LHCN-M2 (cell line): Measurements from ENCODE around the gene TRA2B. TPM values are rescaled to one million over a fixed set of nuclear protein-coding genes. Genes with fewer than 3 reads are reported as not detected.
A peak's percentile ranks its signal among the peaks of the same experiment; 100 is the strongest.

Experiments used
- DNase-seq: peaks from one replicate; pipeline ENCODE4 v3.0.0-alpha.2; 2012; ENCODE audit warnings: low read depth
- total RNA-seq: library from RNA; depleted of rRNA; stranded (reverse); fragments of >200 nt; gene quantifications from 2 replicates; pipeline ENCODE4 v1.2.3, GENCODE V29; 2014

Gene TRA2B
- total RNA-seq, 1 experiment from 2014 or later, result 257 TPM

- no peak for DNase-seq
Observed at GRCh38 chr3:185954366-185954723, 16.5 kb upstream of the TRA2B start.

DNA sequence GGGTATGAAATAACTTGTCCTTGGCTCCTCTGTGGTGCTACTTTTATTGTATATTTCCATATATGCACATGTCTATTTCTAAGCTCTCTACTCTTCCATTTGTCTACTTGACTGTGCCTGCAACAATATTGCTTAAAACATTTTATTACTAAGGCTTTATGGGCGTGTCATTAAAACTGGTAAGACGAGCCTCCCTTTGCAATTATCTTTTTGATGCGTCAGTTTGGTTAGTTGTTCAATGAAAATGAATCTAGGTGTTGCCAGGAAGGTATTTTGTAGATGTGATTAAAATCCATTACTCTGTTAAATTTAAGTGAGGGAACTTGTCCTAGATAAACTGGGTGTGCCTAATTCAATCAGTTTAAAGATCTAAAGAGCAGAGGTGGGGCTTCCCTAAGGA, 12.9 kb upstream of the TRA2B start:
- DNase-seq, result no peak

- no peak for DNase-seq
Observed at GRCh38 chr3:185949515-185949914, 11.7 kb upstream of the TRA2B start.

DNA sequence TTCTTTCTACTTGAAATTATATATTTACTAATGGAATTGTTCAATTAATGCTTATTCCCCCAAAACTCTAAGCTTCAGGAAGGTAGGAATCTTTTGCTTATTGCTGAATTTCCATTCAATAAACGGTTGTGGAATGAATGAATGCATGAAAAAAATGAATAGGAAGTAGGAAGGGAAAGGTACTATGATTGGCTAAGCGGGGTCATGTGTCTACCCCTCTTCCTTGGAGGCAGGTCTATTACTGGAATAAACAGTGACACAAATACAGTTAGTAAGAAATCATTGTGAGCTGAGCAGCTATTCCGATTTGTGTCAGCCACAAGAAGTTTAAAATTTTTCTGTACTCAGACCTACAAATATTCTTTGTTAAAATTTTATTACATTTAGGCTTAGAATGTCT, 10.5 kb upstream of the TRA2B start:
- DNase-seq, result no peak

DNA sequence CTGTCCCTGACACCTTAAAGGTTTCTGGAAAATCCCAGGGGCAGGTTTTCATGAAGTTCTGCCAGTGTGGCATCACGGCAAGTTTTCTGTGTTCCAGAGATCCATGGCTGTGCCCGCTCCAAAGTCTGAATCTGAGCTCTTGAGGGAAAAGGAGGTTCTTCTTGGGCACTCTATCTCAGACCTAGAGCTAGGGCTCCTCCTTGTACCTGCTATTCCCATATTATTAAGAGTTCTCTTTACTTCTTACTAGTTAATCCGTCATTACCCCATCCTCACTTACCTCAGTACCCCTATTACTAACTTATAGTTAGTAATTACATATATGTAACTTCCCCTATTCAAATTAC, 5.9 kb upstream of the TRA2B start:
- no peak for DNase-seq

DNA sequence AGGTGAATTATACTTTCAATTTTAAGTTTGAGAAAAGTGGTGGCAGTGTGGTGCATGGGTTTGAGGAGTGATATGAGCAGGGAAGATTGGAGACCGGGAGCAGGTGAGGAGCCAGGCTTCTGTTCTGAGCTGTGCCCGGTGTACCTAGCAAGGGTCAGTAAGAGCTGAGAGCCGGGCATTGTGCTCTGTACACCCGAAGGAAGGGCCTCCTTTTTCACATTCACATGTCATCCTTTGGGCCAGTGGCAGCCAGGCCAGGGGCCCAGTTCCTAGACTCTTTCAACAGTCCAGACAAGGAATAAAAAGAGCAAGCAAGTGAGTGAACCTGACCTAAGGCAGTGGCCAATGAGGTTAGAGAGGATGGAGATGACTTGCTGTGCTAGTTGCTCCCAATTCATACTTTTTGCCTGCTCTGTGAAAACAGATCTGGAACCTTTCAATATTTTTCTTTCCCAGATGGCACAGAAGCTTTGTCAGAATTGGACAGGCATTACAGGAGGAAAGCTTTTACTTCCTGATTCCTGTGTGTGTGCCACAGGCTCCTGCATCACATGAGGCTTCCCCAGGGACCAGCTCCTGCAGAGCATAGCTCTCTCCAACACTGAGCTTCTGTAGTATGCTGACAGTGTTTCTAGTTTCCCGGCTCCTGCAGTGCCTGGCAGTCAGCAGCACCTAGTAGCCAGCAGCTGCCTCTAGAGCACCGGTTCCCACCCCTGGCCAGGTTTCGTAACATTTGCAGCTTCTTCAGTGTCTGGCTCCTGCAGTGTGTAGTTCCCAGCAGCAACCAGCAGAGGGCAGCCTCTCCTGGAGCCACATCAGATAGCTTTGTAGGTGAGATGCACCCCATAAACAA, 5.3 kb upstream of the TRA2B start:
- DNase-seq, result peak; percentile 78

DNA sequence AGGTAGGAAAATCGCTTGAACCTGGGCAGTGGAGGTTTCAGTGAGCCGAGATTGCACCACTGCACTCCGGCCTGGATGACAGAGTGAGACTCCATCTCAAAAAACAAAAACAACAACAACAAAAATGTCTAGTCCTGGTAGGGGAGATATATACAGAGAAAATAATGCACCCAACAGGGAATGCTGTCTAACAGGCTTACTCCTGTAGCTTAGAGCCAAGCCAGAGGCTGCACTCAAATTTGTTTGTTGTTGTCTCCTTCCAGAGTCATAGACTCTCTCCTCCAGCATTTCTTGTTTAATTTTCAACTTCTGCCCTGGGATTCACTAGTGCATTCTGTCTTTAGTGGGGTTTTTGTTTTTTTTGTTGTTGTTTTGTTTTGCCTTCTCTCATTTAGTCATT, 4.6 kb upstream of the TRA2B start:
- no peak for DNase-seq

DNA sequence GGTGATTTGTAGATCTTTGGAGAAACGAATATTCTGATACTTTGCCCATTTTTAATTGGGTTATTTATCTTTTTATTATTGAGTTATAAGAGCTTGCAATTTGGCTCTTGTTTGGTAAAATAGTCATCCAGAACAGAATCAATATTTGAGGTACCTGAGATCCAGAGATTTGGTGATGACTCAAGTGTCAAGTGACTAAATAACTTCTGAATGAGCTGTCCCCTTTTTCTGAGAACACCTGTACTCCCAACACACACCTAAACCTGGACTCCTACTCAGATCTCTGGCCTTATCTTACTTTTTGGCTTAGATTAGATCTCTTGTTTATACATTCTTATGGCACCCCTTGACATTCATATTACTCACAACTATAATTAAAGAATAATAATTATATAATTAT, 3.1 kb upstream of the TRA2B start:
- no peak for DNase-seq

DNA sequence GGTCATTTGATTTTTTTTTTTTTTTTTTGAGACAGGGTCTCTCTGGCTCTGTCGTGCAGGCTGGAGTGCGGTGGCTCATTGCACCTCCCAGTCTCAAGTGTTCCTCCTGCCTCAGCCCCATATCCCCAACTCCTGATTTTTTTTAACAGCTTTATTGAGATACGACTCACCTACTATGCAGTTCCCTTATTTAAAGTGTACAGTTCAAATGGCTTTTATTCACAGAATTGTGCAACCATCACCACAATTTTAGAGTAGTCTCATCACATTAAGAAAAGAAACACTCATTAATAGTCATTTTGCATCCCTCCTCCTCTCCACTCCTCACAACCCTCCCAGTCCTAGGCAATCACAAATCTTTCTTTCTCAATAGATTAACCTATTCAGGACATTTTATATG, 1.9 kb upstream of the TRA2B start:
- DNase-seq, result no peak

DNA sequence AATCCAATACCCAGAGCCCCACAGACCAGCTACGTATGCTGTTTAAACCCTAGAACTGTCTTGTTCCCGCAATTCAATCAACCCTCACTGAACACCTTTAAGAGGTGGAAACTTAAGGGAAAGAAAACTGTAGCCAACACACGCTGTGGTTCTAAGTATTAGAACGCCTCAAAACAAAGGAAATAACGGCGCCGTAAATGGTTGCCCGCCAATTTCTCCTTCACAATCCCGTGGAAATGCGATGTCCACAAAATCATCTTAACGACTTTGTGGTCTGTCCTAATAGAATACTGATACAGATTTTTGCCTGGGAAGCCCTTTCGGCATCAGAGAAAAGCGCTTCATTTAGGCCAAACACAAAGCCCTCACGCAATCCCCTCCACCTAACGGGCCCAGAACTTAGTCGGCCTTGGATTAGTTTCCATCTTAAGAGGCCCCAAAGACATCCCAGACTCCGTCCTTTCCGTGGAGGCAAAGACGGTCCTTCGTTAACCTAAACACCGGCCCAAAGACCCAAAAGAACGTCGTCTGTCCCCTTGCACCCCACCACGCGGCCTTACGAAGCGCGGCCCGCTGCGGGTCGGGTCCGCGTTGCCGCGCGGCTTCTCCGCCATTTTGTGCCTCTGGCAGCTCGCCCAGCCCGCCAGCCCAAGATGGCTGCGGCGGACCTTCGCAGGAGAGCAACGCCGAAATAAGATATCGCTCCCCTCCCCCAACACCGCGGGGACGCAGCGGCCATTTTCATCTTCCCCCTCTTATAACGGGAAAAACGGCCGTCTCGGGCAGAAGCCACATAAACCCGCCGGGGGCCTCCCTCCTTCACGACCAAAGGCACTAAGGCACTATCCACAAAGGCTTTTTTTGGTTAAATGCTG, 763 bp downstream of the TRA2B start:
- DNase-seq, result peak; percentile 86

DNA sequence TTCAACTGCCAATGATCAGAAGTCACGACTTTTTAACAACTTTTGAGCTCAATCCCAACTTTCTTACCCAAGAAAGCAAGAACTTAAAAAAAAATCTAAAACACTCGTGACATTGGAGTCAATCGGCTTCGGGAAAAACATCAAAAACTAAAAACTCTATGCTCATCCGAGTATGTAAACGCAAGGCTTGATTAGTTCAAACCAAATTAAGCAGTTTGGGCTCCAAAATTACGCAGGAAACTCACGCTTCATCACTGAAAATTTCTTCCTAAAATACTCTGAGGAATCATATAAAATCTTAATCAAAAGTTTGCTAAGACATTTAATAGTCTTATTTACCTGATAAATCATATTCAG, 1.6 kb downstream of the TRA2B start:
- no peak for DNase-seq

DNA sequence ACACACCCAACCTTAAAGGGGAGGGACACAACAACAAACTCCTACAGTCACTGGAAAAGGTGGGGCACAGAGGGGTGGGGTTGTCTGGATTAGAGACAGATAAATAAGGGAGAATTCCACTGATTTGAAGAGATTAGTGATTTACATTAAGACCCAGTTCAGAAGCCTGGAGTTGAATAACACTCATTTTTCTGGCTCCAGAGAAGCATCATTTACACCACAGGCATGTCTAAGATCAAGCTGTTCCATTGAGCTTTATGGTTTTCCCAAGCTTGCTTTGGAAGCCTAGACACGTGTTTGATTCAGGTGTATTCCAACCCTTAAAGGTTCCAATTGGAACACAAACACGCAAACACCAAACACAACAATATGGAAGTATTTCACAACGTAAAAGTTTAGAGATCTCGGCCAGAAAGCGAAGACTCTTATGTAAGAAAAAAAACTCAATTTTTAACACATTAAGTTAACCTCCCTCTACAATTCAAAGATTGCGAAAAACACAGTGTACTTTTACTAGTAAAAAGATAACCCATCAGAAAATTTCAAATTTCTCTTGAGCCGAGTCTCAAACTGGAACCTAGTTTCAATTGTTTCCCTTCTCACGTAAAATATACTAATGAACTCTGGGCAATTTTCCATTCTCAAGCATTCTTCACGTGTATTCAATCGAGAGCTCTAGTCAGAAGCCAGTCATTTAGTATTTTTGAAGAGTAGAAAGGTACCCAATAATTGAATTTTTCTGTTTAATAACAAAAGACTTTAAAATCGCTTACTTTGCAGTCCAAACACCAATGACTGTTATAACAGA, 2.1 kb downstream of the TRA2B start:
- no peak for DNase-seq

GRCh38 chr3:185934767-185935464, 2.9 kb downstream of the TRA2B start:
- no peak for DNase-seq

DNA sequence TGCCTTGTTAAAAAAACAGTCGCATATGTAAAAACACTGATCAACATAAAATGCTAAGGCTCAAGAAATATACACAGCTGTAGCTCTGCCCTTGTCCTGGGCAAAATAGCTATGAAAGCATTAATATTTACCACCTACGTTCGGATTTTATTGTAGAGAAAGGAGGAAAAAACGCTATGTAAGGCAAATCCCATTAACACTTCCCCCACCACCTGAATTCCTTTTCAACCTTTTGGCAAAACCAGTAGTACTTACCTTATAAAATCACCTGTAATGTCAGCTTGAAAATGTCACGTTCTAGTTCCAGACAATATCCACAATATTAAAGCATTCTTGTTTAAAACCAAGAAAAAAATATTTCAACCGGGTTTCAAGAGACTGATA, 3.6 kb downstream of the TRA2B start:
- DNase-seq, result no peak

- no peak for DNase-seq
Observed at GRCh38 chr3:185933374-185934173, 4.2 kb downstream of the TRA2B start.

- DNase-seq, result no peak
Observed at GRCh38 chr3:185931777-185932612, 5.8 kb downstream of the TRA2B start.

DNA sequence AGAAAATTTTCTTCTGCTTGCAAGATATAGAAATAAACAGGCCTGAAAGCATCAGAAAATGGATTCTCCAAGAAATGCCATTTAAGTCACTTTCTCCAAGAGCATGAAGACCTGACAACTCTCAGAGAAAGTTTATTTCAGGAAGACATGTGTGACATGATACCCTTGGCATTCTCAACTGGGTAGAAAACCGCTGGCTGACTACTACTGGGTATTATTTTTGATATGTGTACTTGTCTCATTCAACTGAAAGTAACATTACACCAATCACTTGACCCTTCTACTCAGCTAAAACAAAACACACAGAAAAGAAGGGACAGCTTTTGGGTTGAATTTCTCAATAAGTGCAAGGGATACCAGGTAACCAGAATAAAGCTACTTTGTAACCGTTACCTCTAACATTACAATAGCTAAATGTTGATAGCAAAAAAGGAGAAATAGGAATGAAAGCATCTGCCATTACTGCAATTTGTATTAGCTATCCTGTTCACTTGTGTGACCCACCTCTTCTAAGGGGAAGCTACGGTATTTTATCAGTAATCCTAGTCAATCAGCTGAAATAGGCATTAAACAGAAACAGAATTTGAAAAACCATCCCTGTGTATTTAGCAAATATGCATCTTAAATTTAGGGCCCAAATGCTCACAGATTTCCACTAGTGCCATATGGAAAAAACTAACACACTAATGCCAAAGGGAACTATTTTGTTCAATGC, 7.3 kb downstream of the TRA2B start:
- peak; percentile 70 for DNase-seq

DNA sequence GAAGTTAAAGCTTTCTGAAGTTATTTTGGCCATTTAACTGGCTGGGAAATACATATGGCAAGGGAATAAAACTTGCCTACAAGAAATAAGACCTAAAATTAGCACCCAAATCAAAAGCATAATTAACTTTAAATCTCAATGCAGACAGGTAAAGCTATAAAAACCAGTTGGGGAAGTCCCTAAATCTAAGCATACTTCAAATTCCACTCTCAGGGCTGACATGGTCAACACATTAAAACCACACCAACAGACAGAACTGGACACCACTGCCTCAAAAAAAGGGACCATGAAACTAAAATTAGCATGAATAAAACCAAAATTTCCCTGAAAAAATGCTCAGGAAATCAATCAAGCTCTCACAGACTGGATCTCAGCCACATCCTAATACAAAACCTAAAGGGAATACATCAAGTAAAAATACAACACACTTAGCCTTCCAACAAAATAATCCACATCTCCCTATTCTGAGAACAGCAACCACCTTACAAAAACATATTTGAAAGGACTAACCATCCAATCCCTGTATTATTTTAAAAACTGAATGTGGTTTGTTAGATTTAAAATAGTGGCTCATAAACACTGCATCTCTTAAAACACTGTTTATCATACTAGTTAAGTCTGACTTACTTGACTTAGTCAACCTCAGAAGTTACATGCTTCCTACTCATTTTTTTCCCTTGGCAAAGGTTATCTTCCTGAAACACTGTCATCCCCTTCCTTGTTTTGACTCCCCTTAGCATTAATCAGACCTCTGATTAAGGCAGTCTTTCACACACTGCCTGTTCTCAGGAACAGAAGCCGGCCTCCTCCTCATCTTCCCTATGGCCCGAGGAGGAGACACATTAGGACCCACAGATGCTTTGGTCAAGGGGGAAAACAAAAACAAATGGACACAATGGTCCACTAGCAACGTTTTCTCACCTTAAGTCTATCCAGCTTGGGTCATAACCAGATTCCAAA, 8.3 kb downstream of the TRA2B start:
- DNase-seq, result no peak
